ENCODE measurements around the gene ARMC2.
"Not testable (repeated sequence)": the region's sequence is repeated elsewhere in the genome, so short reads cannot be mapped to it uniquely, and the experiment has no call there.

Gene ARMC2, protein sequence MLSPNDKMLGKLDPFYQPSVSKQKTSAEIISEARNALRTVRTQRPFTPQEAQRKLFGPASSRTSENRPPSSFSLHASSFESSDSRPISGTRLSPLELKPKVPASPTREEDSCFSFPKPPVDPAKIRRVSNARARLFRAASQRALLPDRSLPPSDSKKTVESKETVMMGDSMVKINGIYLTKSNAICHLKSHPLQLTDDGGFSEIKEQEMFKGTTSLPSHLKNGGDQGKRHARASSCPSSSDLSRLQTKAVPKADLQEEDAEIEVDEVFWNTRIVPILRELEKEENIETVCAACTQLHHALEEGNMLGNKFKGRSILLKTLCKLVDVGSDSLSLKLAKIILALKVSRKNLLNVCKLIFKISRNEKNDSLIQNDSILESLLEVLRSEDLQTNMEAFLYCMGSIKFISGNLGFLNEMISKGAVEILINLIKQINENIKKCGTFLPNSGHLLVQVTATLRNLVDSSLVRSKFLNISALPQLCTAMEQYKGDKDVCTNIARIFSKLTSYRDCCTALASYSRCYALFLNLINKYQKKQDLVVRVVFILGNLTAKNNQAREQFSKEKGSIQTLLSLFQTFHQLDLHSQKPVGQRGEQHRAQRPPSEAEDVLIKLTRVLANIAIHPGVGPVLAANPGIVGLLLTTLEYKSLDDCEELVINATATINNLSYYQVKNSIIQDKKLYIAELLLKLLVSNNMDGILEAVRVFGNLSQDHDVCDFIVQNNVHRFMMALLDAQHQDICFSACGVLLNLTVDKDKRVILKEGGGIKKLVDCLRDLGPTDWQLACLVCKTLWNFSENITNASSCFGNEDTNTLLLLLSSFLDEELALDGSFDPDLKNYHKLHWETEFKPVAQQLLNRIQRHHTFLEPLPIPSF

DNA sequence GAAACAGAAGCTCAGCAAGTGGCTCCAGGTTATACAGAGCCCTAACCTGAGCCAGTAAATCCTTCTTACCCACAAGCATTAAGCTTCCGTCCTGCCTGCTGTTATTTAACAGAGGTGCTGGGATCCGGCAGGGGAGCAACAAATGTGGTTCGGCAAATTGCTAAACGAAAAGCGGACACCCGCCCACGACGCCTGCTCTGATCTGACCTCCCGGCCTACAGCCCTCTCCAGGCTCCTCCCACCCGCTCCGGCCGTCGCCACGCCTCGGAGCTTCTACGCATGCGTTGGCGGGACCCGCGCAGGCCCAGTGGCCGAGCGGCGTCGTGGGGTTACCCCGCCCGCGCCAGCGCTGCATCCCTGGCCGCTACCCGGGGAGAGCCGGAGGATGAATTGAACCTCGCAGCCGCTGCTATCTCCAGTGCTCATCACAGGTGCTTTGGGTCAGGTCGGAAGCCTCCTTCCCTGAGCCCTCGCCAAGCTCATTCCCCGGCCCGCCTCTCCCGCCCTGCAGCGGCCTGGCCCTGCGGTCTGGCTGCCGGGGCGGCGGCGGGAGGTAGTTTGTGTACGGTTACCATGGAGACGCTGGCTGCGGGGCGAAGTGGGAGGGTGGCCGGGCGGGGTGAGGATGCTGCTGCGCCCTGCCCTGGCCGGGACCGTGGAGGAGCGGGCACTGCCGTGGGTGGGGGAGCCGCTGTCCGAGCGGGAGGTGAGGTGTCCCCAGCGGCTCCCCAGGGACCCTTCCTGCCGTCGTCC is at the start of gene ARMC2:
Gene ARMC2, plus strand, starts transcription at position 307 of the 753 bp plus-strand sequence. CDS start 5,846 bp downstream, outside the sequence.
- DNase-seq = peak; percentile 89

DNA sequence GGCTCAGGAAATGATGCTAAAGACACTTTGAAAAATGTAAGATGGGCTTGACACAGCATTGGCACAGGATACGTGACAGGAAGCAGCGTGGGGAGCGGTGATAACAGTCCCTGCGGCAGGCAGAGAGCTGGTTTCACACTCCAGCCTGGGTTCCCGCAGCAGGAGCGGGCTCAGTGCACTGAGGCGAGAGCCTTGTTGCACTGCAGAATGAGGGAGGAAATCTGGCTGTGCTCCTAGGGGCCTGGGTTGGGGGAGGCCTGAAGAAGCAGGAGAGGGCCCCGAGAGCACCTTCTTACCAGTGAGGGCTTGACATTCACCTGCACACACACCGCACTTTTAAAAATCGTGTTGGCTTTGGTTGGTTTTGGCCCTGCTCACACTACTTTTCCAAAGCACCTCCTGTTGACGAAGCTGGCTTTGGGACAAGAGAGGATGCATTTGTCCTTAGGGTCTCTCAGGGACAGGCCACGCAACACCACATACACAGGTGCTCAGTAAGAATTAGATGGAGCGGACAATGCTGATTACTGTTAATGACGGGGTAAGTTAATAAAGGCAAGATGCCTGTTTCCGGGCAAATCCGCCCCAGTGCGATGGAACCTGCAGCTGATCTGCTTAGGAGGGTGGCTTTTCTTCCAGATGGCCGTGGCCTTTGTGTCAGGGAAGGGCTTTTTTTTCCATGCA is 49.4 kb upstream of the ARMC2 start:
- DNase-seq = peak; percentile 78

DNA sequence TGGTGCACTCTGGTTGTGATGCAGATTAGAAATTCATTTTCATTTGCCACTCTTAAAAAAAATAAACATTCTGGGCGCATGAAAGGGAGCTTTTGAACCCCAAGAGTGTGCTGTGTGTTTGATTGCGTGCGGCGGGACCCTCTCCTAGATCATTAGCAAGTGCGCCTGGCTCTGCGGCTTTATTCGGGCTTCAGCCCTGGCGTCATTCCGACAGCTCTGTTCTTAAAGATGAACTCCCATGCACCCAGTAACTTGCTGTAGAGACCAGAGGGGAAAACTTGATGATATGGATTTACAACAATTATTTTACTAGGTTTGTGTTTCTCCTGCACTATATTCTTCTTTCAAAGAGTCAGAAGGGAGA is 48.9 kb upstream of the ARMC2 start:
- no peak for DNase-seq

DNA sequence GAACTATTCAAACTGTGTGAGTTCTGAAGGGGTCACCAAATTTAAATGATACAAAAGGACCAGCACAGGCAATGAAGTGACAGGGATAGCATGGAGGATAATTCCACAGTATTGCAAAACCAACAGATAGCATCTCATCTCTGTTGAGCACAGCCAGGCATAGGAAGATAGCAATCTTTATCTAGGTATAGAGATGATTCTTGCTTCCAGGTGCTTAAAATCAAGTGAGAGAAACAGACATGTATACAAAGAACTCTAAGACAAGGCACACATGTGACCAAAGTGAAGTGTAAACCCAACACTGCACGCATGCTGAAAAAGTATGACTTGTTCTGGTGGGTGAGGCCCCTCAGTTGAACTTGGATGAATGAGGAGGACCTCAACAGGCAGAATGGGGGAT is 48.4 kb upstream of the ARMC2 start:
- DNase-seq = no peak

DNA sequence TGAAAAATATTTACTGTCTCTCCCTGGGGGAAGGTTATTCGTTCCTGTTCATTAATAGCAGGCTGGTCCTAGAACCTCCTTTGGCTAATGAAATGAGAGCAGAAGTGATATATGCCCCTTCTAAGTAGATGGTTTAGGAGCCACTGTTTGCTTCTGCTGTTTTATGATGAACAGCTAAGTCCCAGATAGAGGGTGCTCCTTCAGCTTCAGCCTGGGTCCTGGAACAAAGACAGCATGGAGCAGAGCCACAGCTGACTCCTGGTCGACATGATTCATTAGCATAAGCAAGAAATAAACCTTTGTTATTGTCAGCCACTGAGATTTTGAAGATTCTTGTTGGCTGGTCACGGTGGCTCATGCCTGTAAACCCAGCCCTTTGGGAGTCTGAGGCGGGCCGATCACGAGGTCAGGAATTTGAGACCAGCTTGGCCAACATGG is 47.8 kb upstream of the ARMC2 start:
- DNase-seq = no peak

DNA sequence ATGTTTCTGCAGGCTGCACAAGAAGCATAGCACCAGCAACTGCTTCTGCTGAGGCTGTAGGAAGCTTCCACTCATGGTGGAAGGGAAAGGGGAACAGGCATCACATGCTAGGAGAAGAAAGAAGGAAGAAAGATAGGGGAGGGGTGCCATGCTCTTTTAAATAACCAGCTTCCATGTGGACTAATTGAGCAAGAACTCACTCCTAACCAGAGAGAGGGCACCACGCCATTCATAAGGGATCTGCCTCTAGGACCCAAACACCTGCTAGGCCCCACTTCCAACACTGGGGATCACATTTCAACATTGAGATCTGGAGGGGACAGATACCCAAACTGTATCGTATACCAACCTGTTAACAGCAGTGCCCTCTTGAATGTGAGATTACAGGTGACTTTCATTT is 46.9 kb upstream of the ARMC2 start:
- DNase-seq = no peak

DNA sequence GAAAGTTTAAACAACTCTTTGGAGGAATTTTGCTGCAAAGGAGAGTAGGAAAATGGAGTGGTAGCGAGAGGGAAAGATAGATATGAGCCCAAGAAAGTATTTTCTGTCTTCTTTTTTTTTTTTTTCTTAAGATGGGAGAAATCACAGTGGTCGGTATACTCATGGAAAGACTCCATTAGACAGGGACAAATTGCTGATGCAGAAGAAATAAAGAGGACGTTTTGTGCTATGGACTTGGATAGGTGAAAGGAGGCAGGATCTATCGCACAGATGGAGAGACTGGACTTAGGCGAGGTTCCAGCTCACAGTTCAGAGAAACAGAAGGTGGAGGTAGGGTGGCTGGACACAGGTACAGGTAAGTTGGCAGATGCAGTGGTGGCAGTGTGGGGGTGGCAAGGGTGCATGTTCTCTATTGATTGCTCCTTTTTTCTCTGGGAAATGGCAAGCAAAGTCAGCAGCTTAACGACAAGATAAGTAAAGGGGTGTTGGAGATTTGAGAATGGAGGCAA is 44.2 kb upstream of the ARMC2 start:
- DNase-seq = no peak

DNA sequence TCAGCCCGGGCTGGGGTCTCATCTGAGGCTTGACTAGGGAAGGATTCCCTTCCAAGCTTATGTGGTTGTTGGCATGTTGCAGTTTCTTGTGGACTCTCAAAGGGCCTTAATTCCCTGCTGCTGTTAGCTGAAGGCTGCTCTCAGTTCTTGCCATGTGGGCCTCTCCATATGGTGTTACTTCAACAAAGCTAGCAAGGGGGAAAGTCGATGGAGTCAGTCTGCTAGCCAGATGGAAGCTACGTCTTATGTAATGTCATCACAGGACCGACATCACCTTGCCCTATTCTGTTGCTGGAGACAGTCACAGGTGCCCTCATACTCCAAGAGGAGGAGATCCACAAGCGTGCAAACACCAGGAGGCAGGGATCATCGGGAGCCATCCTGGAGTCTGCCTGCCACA is 43.3 kb upstream of the ARMC2 start:
- no peak for DNase-seq

DNA sequence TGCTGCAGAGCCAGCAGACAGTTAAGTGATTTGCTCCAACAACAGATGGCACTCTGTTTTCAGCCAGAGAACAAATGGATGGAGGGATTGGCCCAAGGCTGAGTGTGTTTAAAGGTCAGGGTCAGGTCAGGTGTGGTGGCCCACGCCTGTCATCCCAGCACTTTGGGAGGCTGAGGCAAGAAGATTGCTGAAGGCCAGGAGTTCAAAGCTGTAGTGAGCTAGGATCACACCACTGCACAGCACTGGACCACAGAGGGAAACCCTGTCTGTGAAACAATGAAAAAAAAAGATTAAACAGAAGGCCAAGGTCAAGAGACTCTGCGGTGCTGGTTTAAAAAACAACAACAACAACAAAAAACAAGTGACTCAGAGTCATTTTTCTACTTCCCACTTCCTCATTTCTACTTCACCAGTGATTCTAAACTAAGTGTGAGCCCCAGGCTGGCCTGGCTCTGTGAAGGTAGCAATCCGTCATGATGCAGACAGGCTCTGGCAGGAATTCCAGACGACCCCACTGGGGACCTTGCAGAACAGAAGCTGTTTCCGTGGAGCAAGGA is 42.5 kb upstream of the ARMC2 start:
- DNase-seq = no peak

DNA sequence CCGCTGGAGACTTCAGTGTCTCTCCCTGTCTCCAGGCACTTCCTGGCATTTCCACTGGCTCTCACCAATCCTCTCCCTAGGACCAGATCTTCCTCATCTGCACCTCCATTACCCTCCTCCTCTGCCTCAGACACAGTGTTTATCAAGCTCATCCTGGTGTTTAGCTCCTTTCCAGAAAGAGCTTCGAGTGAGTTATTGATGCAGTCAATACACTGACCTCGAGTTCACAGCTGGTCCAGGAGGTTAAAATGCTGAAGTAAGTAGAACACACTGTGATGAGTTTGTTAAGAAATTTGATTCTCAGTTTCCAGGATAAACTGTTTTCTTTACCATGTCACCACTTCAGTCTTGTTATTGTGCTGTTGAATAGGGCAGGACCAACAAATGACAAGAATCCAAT is 42.1 kb upstream of the ARMC2 start:
- no peak for DNase-seq

DNA sequence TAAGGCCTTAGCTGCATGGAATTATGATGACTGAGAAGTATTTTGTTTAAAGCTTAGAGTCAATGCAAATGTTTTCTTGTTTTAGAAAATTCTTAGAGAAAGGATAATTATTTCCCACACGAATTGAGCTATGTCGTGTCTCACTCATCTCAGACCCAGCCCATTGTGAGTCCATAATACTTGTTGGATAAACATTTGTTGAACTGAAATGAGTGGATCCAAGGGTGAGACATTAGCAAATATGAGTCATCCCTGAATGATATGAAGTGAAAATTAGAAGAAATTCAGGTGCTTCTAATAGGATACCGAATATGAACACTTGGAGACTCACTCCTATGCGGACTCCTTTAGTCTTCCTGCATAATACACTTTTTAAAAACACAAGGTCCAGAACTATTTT is 41.6 kb upstream of the ARMC2 start:
- no peak for DNase-seq

DNA sequence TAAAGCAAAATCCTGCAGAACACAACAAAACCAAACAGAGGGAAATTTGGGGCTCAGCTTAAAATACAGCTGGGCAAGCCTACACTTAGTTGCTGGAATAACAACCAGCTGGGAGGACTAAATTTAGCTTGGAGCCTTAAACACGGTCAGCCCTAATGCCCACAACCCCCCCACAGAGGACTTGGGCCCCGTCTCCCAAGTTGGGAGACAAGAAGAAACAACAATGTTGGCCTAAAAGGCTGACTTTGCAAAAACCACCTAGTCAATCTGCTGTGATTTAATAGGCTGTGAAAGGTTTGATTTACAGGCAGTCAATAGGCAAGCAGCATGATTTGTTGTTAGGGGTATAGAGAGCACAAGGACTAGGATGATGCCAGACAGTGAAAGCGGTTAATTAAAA is 40.3 kb upstream of the ARMC2 start:
- no peak for DNase-seq

DNA sequence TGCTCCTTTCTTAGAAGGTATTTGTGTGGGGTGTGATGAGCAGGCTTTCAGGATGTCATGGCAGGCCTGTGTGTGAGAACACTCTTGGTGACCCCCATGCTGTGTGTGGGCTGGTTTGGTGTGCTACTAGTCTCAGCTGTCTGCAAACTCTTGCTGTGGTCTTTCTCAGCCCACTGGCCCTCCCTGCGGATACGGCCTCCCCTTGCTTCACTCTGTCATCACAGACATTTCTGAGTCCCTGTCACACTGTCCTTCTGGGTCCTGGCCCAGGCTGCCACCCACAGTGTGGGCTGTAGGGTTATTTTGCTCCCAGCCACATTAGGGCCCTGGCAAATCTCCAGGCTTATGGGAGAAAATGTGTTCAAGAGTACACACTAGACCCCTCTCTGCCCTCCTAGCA is 39.0 kb upstream of the ARMC2 start:
- DNase-seq = no peak

DNA sequence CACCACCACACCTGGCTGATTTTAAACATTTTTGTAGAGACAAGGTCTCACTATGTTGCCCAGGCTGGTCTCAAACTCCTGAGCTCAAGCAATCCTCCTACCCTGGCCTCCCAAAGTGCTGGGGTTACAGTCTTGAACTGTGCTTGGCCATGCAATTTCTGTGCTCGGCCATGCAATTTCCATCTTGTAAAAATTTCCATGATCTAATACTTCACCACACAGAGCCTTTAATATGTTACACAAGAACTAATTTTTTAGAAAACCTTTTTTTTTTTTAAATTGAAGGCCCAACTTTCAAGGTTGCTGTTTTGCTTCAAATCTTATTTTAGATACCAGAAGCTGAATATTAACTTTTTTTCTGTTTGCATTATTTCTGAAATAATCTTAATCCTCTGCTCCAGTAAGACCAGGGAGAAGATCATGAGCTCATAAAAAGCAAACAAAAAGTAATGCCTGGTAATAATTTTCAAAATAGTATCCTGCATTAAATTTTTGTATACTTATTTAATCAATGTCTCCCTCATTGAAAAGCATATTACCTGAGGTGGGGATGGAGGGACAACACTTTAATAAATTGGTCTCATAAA is 38.1 kb upstream of the ARMC2 start:
- no peak for DNase-seq

DNA sequence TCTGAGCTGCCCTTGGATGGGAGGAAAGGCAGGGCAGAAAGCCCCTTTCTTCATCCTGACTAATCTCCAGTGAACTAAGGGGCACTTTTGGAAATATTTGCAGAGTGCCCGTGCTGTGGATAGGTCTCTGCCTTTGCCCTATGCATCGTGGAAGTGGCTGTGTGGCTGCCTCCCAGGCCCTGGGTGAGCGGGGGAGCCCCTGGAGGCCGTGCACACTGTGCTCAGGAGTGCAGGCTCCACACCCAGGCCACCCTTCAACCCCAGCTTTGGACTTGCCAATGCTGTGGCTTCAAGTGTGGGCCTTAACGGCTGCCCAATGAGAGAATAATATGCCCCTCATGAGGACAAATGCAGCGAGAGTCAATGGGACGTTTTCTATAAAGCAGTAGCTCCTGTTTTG is 36.7 kb upstream of the ARMC2 start:
- no peak for DNase-seq

DNA sequence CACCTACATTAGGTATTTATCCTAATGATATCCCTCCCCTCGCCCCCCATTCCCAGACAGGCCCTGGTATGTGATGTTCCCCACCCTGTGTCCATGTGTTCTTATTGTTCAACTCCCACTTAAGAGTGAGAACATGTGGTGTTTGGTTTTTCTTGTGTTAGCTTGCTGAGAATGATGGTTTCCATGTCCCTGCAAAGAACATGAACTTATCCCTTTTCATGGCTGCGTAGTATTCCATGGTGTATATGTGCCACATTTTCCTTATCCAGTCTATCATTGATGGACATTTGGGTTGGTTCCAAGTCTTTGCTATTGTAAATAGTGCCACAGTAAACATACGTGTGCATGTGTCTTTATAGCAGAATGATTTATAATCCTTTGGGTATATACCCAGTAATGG is 35.0 kb upstream of the ARMC2 start:
- not testable (repeated sequence) for DNase-seq

DNA sequence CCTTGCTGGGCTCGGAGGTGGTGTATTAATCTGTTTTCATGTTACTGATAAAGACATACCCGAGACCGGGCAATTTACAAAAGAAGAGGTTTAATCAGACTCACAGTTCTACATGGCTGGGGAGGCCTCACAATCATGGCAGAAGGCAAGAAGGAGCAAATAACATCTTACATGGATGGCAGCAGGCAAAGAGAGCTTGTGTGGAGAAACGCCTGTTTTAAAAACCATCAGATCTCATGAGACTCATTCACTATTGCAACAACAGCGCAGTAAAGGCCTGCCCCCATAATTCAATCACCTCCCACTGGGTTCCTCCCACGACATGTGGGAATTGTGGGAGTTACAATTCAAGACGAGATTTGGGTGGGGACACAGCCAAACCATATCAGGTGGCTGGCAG is 30.9 kb upstream of the ARMC2 start:
- not testable (repeated sequence) for DNase-seq

DNA sequence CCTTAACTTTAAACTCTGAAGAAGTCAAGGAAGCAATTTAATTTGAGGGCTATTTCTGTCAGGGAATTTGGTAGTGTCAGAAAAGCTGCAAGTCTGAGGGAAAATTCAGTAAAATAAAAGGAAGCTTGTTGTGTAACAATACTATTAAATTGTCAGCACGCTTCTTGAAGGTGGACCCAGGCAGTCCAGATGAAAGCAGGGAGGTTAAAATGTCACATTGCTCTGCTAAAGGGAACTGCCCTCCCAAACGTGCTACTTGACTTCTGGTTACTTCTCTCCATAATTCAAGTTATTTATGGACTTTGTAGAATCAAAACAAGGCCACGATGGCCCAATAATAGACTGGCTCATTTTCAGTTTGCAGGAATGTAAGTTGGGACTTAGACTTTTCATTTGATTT is 28.2 kb upstream of the ARMC2 start:
- DNase-seq = no peak

DNA sequence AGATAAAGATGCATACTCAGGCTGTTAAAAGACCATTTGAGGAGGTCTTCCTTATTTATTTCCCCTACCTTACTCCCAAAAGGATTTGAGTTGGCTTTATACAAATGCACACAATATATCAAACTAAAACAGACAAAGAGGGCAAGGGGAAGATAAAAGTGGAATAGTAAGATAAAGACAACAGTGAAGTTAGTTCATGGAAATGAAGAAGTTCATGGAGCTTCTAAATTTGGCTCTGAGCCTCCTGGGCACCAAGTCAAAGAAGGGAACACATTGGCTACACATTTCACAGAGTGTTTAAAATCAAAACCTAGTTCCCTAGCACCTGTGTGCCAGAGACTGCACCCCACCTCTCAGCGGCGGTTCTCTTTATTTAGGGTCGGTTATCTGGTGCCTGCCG is 25.8 kb upstream of the ARMC2 start:
- DNase-seq = peak; percentile 82

DNA sequence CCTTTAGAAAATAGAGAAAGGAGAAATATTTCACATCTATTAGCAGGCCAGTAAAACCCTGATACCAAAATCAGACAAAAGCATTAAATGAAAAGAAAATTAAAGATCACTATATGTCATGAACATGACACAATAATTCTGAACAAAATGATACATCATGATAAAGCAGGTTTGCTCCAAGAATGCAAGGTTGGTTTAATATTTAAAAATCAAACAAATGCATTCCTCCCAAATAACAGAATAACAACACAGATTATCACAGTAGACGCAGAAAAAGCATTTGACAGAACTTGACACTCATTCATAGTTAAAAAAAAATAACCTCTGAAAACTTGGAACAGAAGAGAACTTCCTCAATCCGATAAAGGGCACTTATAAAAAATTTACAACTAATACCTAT is 22.9 kb upstream of the ARMC2 start:
- no peak for DNase-seq

DNA sequence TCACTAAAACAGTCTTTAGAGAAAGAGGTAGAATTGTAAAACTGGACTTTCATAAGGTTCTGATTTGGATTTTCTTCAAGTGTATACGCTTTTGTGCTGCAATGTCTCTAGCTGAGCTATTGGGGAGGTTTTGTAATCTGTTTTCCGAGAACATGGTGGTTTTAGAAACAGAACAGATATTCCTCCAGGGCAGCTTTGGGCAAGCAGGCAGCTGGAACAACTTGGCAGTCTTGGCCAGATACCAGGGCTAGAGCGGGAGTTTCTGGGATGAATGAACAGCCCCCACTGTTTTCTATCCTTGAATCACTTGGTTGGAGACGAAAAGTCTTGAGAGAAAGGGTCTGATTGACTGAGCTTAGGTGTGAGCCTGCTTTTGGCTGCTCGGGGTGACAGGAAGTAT is 17.1 kb upstream of the ARMC2 start:
- DNase-seq = no peak

DNA sequence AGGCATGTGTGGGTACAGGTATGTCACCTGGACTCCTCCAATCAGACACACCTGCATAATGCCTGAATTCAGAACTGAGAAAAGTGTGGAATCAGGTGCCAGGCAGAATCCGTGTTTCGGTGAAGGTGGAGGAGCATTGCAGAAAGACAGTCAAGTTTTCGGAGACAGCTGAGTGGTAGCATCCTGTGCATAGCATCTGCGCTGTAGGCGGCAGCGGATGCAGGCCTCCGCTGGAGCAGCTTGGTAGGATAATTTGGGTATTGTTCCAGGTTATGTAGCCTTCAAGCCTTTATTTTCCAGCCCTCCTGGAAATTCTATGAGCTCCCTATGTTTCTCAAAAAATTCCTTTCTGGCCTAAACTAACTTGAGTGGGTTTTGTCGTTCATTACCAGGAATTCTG is 15.5 kb upstream of the ARMC2 start:
- no peak for DNase-seq
